ENCODE data around the gene LUC7L2.
"Not testable (repeated sequence)": the region's sequence is repeated elsewhere in the genome, so short reads cannot be mapped to it uniquely, and the experiment has no call there.

LUC7L2 gene

DNA sequence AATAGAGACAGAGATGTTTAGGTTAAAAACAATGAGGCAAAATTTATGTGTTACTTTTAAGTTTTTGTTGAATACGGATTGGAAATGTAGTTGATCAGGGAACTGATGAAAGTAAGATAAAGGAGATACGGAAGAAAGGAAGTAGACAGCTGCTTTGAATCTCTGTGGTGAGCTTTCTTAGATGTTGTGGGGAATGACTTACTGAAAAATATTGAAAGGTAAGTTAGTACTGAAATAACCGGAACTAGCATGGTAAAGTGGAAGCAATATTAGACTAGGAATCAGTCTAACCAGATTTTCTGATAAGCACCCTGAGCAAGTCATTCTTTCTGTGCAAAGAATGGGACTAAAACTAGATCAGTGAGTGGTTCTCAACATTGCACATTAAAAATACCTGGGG, 34.8 kb downstream of the LUC7L2 start:
- in situ Hi-C loops (cut with MboI; ENCODE audit: low sequenced_read_pairs) = no loop called here

- in situ Hi-C loops (cut with MboI; ENCODE audit: low sequenced_read_pairs) = no loop called here
These were observed 36.7 kb downstream of the LUC7L2 start for GRCh38 chr7:139396323-139396951.

- in situ Hi-C loops (cut with MboI; ENCODE audit: low sequenced_read_pairs) = no loop called here
These were observed 37.5 kb downstream of the LUC7L2 start for GRCh38 chr7:139397192-139397591.

DNA sequence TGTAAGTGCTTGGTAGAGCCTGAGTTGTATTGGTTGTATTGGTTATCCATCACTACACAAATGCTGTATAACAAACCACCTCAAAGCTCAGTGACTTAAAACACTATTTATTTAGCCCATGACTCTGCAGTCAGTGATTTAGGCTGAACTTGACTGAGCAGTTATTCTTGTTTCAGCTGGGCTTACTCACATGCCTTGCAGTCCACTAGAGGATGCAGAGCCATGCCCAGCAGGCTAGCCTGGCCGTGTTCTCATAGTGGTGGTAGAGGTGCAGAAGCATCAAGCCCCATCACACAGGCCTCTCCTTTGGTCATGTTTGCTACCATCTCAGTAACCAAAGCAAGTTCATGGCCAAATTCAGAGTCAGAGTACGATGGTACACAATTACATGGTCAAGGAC, 43.9 kb downstream of the LUC7L2 start:
- in situ Hi-C loops (cut with MboI; ENCODE audit: low sequenced_read_pairs) = no loop called here

GRCh38 chr7:139407555-139407954, 47.9 kb downstream of the LUC7L2 start:
- in situ Hi-C loops (cut with MboI; ENCODE audit: low sequenced_read_pairs) = no loop called here

- in situ Hi-C loops (cut with MboI; ENCODE audit: low sequenced_read_pairs) = not testable (repeated sequence)
These were observed 55.2 kb downstream of the LUC7L2 start for GRCh38 chr7:139414743-139415402.

GRCh38 chr7:139416405-139416804, 56.7 kb downstream of the LUC7L2 start:
- in situ Hi-C loops (cut with MboI; ENCODE audit: low sequenced_read_pairs) = no loop called here

DNA sequence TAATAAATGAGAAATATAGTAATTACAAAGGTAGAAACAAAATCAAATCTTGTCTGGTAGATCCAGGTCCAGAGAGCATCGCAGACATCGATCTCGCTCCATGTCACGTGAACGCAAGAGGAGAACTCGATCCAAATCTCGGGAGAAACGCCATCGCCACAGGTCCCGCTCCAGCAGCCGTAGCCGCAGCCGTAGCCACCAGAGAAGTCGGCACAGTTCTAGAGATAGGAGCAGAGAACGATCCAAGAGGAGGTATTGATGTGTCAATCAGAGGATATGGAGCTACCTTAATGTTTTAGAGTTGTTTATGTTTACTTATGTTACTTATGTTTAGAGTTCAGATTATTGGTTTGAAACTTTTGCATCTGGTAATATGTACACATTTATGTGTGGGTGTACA, 57.8 kb downstream of the LUC7L2 start:
- in situ Hi-C loops (cut with MboI; ENCODE audit: low sequenced_read_pairs) = no loop called here

- in situ Hi-C loops (cut with MboI; ENCODE audit: low sequenced_read_pairs) = no loop called here
These were observed 61.4 kb downstream of the LUC7L2 start for GRCh38 chr7:139421123-139421522.

- in situ Hi-C loops (cut with MboI; ENCODE audit: low sequenced_read_pairs) = no loop called here
These were observed 62.4 kb downstream of the LUC7L2 start for GRCh38 chr7:139422126-139422525.

DNA sequence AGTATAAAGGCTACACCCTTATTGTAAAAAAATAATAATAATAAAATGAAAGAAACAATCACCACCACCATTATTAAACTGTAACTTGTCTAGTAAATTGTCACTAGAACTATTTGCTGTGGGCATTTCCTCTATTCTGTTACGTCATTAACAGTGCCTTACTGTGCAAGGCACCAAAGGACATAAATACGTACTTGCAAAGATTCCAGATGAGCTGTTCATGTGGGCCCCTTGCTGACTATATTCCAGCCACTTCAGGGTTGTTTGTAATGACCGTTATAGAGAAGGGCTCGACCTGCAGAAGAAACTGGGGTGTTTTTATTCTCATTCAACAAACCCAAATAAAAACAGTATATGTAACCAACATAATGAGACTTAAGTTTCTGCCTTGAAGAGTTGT, 63.4 kb downstream of the LUC7L2 start:
- in situ Hi-C loops (cut with MboI; ENCODE audit: low sequenced_read_pairs) = no loop called here

DNA sequence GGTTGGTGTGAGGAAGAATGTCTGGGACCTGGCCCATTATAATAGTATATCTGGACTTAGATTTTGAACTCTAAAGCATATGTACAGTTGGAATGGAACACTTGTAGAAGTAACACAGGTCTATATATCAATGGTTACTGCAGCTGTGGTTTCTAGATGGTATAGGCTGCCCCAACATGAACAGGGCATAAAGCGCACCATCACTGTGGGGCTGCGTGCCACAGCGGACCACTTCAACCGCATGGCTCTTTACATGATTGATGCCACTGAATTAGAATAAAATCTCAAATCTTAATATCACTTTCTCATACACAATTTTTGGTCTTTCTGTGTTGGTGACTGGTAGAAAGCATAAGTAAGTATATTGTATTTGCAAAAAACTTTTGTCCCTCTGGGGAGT, 64.3 kb downstream of the LUC7L2 start:
- in situ Hi-C loops (cut with MboI; ENCODE audit: low sequenced_read_pairs) = no loop called here

GRCh38 chr7:139425701-139426100, 66.0 kb downstream of the LUC7L2 start:
- in situ Hi-C loops (cut with MboI; ENCODE audit: low sequenced_read_pairs) = not testable (repeated sequence)

GRCh38 chr7:139426258-139427028, 66.7 kb downstream of the LUC7L2 start:
- in situ Hi-C loops (cut with MboI; ENCODE audit: low sequenced_read_pairs) = no loop called here

DNA sequence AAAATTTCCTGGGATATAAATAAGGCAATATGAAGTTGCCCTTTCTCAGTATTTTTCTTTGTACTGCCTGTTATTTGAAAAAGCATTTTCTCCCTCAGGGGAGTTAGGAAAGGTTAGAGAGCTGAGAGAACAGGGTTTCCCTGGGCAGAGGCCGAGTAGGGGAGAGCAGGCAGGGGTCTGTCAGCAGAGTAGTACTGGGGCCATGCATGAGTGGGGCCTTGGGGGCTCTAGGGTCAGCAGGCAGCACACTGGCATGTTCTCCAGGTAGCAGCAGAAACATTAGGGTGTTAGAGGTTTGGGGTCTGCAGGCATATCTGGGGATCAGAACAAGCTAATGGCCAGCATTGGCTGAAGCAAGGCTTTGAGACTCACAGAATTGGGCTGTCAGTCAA, 67.3 kb downstream of the LUC7L2 start:
- in situ Hi-C loops (cut with MboI; ENCODE audit: low sequenced_read_pairs) = no loop called here

- in situ Hi-C loops (cut with MboI; ENCODE audit: low sequenced_read_pairs) = no loop called here
These were observed 68.1 kb downstream of the LUC7L2 start for GRCh38 chr7:139427788-139428187.

DNA sequence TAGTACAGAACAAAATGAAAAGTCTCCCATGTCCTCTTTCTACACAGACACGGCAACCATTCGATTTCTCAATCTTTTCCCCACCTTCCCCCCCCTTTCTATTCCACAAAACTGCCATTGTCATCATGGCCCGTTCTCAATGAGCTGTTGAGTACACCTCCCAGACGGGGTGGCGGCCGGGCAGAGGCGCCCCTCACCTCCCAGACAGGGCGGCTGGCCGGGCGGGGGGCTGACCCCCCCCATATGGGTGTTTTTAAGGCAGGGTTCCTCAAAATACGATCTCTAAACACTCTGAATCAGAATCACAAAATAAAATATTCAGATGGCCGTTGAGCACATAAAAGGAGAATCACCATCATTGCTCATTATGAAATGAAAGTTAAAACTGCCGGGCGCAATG, 70.0 kb downstream of the LUC7L2 start:
- in situ Hi-C loops (cut with MboI; ENCODE audit: low sequenced_read_pairs) = not testable (repeated sequence)

- in situ Hi-C loops (cut with MboI; ENCODE audit: low sequenced_read_pairs) = no loop called here
These were observed 70.7 kb downstream of the LUC7L2 start for GRCh38 chr7:139430443-139430842.

GRCh38 chr7:139431010-139431409, 71.3 kb downstream of the LUC7L2 start:
- in situ Hi-C loops (cut with MboI; ENCODE audit: low sequenced_read_pairs) = no loop called here

DNA sequence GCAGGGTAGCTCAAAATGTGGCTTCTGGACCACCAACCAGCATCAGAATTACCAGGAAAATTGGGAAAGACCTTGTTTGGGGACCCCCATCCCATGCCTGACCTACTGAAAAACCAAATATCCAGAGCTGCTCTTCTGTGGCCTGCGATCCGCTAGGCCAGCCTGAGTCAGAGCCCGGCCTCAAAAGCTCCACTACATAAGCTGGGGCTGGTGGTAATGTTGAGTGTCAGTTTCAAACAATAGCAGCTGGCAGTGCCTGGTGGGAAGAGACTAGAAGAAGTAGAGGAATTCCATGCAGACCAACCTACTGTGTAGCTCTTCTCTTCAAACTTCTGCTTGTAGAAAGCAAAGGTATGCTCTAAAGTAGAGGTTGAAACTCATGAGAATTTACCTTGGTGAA, 71.8 kb downstream of the LUC7L2 start:
- in situ Hi-C loops (cut with MboI; ENCODE audit: low sequenced_read_pairs) = no loop called here

DNA sequence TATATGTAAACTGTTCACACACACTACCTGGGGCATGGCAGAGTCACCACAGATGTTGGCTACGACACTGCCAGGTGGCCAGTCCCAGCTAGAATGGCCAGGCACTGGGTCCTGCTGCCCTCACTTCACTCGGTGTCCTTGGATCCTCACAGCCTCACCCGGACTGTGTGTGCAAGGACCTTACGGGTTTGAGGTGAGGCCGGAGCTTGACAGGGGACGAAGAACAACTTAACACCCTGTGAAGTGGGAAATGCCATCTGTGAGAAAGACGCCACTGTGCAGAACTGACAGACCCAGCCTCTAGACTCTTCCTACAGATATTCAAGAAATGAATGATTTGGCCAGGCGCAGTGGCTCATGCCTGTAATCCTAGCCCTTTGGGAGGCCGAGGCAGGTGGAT, 77.1 kb downstream of the LUC7L2 start:
- in situ Hi-C loops (cut with MboI; ENCODE audit: low sequenced_read_pairs) = no loop called here

DNA sequence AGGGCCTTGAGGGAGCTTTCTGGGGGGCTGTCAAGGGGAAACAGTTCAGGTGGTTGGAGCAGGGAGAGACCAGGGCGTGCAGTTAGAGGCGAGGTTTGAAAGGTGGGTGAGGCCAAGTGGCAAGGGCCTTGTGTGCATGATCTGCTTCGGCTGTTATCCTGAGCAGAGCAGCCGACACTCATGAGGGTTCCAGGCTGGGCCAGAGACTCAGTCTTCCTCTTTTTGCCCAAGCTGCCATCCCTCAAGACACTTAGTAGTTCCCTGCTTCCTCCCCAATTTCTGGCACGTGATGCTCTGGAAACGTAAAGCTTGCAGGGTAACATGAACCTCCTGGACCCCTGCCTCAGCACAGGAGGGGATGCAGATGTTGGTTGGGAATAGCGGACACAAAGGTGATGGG, 79.7 kb downstream of the LUC7L2 start:
- in situ Hi-C loops (cut with MboI; ENCODE audit: low sequenced_read_pairs) = no loop called here
